Caco-2 (cell line): ENCODE measurements around the gene OLFML2A. TPM values are rescaled to one million over a fixed set of nuclear protein-coding genes. Genes with fewer than 3 reads are reported as not detected.
A peak's percentile ranks its signal among the peaks of the same experiment; 100 is the strongest.

ENCODE experiments used
- BruUV-seq: library from RNA; stranded (reverse); fragments of 400-500 nt; replicated peaks from 2 replicates; lab custom pipeline; 2021; lab: Mats Ljungman, UMichigan
- CTCF ChIA-PET: fragments of 300-600 bp; sonication (Branson Sonifier 250); formaldehyde crosslinking; loops from one replicate; lab custom pipeline; 2022; ENCODE audit warnings: antibody characterized with exemption; lab: Charles Lee
- POLR2A ChIA-PET: fragments of 300-600 bp; sonication (Branson Sonifier 250); formaldehyde crosslinking; loops from one replicate; lab custom pipeline; 2022; ENCODE audit warnings: antibody characterized with exemption; lab: Charles Lee
- DNase-seq, 2 experiments: peaks; one replicate each; pipeline versions ENCODE4 v3.0.0 to v3.0.0-alpha.2; 2020 to 2022
- H3K27me3 ChIP-seq: replicated peaks from 2 replicates; pipeline ENCODE4 v1.6.0; 2011; ENCODE audit warnings: low read length; ENCODE audit not compliant: control insufficient read depth, insufficient read depth
- H3K36me3 ChIP-seq: 2 replicates; pipeline ENCODE4 v1.5.1; 2011; ENCODE audit warnings: low read length; ENCODE audit not compliant: control insufficient read depth, insufficient read depth
- H3K4me1 ChIP-seq: fragments of 250-450 bp; sonication (Bioruptor Pico); 2 replicates; pipeline ENCODE4 v1.5.1; 2020; ENCODE audit warnings: mild to moderate bottlenecking
- H3K4me3 ChIP-seq: 2 replicates; pipeline ENCODE4 v1.5.1; 2011; ENCODE audit warnings: low read depth, mild to moderate bottlenecking, control low read depth, low read length
- H3K9me3 ChIP-seq: fragments of 250-450 bp; sonication (Bioruptor Pico); 2 replicates; pipeline ENCODE4 v1.5.1; 2020; ENCODE audit warnings: mild to moderate bottlenecking, moderate library complexity
- H3K27ac Mint-ChIP-seq: one replicate; pipeline ENCODE4 v1.8.0; 2022; ENCODE audit warnings: mixed read lengths; ENCODE audit not compliant: unreplicated experiment
- H3K27me3 Mint-ChIP-seq: one replicate; pipeline ENCODE4 v1.8.0; 2022; ENCODE audit warnings: mixed read lengths; ENCODE audit not compliant: insufficient read depth, unreplicated experiment
- H3K36me3 Mint-ChIP-seq: one replicate; pipeline ENCODE4 v1.8.0; 2022; ENCODE audit warnings: mild to moderate bottlenecking, mixed read lengths; ENCODE audit not compliant: insufficient read depth, unreplicated experiment
- H3K4me1 Mint-ChIP-seq: one replicate; pipeline ENCODE4 v1.8.0; 2022; ENCODE audit warnings: low read depth, mixed read lengths; ENCODE audit not compliant: unreplicated experiment
- H3K4me3 Mint-ChIP-seq: one replicate; pipeline ENCODE4 v1.8.0; 2022; ENCODE audit warnings: mild to moderate bottlenecking, moderate library complexity, mixed read lengths; ENCODE audit not compliant: unreplicated experiment
- H3K9me3 Mint-ChIP-seq: one replicate; pipeline ENCODE4 v1.8.0; 2022; ENCODE audit warnings: mixed read lengths; ENCODE audit not compliant: unreplicated experiment
- CTCF ChIP-seq, 2 experiments: fragments of 200-600 bp in 1 of 2; IDR thresholded peaks; 1 replicate in 1 of 2; 2 replicates in 1 of 2; pipeline versions ENCODE4 v1.5.1 to v1.8.0; 2011 to 2022; ENCODE audit warnings: antibody characterized with exemption in 1 of 2, control low read depth in 1 of 2, inconsistent platforms in 1 of 2, low read depth in 1 of 2, low read length in 1 of 2, mild to moderate bottlenecking in 1 of 2, moderate library complexity in 1 of 2; ENCODE audit not compliant: insufficient read depth in 1 of 2, severe bottlenecking in 1 of 2, unreplicated experiment in 1 of 2
- intact Hi-C: fragments of 100-400 bp; cut with micrococcal nuclease; formaldehyde crosslinking; loops from one replicate; pipeline ENCODE4 v1.10.0; 2022; ENCODE audit not compliant: unreplicated experiment
- total RNA-seq: library from RNA; stranded (reverse); gene quantifications from 2 replicates; pipeline ENCODE4 v1.2.3, GENCODE V29; 2022

The OLFML2A gene
- total RNA-seq, 1 experiment from 2014 or later, result 1.1 TPM

DNA sequence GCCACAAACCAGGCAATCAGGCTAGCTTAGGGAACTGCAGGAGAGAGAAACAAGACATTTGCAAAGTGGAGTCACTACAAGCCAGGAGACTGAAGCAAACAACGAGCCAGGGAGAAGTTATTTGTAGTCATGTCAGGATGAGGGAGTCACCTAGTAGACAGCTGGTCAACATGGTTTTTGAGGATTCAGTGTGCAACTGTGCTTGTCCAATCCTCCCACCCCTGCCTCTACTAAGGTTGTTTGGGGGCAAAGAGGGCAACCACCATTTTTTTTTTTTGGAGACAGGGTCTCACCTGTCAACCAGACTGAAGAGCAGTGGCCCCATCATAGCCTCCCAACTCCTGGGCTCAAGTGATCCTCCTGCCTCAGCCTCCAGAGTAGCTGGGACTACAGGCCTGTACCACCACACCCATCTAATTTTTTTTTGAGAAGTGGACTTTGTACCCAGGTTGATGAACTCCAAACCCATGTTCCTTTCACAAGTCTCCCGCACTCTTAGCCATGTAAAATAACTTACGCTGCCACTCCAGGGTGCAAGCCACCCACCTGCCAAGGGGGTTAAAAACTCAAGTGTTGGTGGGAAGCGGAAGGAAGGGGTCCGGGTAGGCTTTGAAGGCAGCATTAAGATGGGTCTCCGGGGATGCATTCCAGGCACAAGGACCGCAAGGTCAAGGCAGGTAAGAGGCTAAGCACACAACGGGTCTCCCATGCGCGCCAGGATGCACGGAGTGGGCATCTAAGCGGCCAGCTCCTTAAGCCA lies 83.8 kb downstream of the OLFML2A start:
- no peaks in the 10 kb centered on the region for H3K9me3 Mint-ChIP-seq
- peaks cover 10% of the 10 kb centered on the region; the same call in 1 of the 2 replicates for H3K4me1 ChIP-seq
- H3K4me3 ChIP-seq, result peak overlapping the region; percentile 85
- no peak for TF ChIP-seq CTCF (IDR thresholded peaks at IDR 0.05; ENCODE audit: insufficient read depth in 1 of 2, low read depth in 1 of 2, low read length in 1 of 2, severe bottlenecking in 1 of 2, unreplicated experiment in 1 of 2)
- H3K27ac Mint-ChIP-seq, result peak overlapping the region; percentile 95
- intact Hi-C loops, result loop anchor here (5.0 to 10.0 kb wide), 2 partner anchors 282 to 384 kb away; partner anchors contain the start of genes HSPA5 and SCAI
- no peaks in the 10 kb centered on the region for H3K27me3 ChIP-seq
- H3K36me3 Mint-ChIP-seq, result peaks cover 72% of the 10 kb centered on the region
- H3K4me1 Mint-ChIP-seq, result peaks cover 7% of the 10 kb centered on the region
- H3K36me3 ChIP-seq, result peaks cover 13% of the 10 kb centered on the region
- peak overlapping the region; percentile 85 for H3K4me3 Mint-ChIP-seq
- ChIA-PET CTCF (interaction anchor here (0.8 to 2.7 kb wide), 3 partner anchors 8 to 283 kb away, joined by 3 to 24 read pairs (median 12); partner anchors contain the start of genes NR6A1, SCAI and WDR38), POLR2A (interaction anchor here (0.5 to 2.0 kb wide), 5 partner anchors 8 to 330 kb away, joined by 3 to 9 read pairs (median 3); partner anchors contain the start of genes PPP6C and WDR38)
- no peaks in the 10 kb centered on the region for H3K27me3 Mint-ChIP-seq
- no peak for DNase-seq
- TSS peak; percentile 52 for BruUV-seq
- H3K9me3 ChIP-seq, result no peaks in the 10 kb centered on the region

- POLR2A ChIA-PET, result interaction anchor here (0.5 to 2.0 kb wide), 8 partner anchors 8 to 329 kb away, joined by 3 to 9 read pairs (median 4); partner anchors contain the start of genes NR6A1, PPP6C and WDR38
- Mint-ChIP-seq H3K9me3 (no peaks in the 10 kb centered on the region), H3K4me3 (peak within 1 kb of the TSS; percentile 85), H3K4me1 (peaks cover 7% of the 10 kb centered on the region), H3K27ac (peak within 1 kb of the TSS; percentile 95), H3K27me3 (no peaks in the 10 kb centered on the region), H3K36me3 (peaks cover 66% of the 10 kb centered on the region)
- Histone ChIP-seq H3K9me3 (no peaks in the 10 kb centered on the region), H3K36me3 (peaks cover 13% of the 10 kb centered on the region), H3K4me1 (peaks cover 10% of the 10 kb centered on the region; the same call in 1 of the 2 replicates), H3K27me3 (no peaks in the 10 kb centered on the region), H3K4me3 (peak within 1 kb of the TSS; percentile 85)
- BruUV-seq, result no TSS peak
- TF ChIP-seq CTCF (IDR thresholded peaks at IDR 0.05; ENCODE audit: insufficient read depth in 1 of 2, low read depth in 1 of 2, low read length in 1 of 2, severe bottlenecking in 1 of 2, unreplicated experiment in 1 of 2), result peak in 1 of 2 experiments; percentile 30
- peak; percentile 95 to 97 for DNase-seq
- intact Hi-C loops, result loop anchor here (5.0 to 10.0 kb wide), 2 partner anchors 281 to 383 kb away; partner anchors contain the start of genes HSPA5 and SCAI
- CTCF ChIA-PET, result interaction anchor here (0.5 to 2.7 kb wide), 5 partner anchors 9 to 310 kb away, joined by 3 to 24 read pairs (median 12); partner anchors contain the start of genes NR6A1, SCAI and WDR38
Measured at GRCh38 chr9:124861342-124862229, 84.7 kb downstream of the OLFML2A start, which contains the start of the genes ARPC5L and RPL35. Gene ARPC5L (plus strand): TSS chr9:124862130. CDS start chr9:124869291, 7,161 bp downstream. Gene RPL35 (minus strand): TSS chr9:124861957. CDS start chr9:124861912, 45 bp downstream.
